ENCODE data around the gene GPR155.
A peak's percentile ranks its signal among the peaks of the same experiment; 100 is the strongest.

Gene GPR155

GRCh38 chr2:174511580-174512260 is 24.9 kb upstream of the GPR155 start:
- no peak overlapping the region for H3K4me2 ChIP-seq (ENCODE audit: low read length, poor library complexity, severe bottlenecking)
- H3K14ac ChIP-seq (ENCODE audit: low read length in 2 of 2): no peak overlapping the region
- H2BK120ac ChIP-seq (ENCODE audit: low read depth, low read length): no peak overlapping the region
- H3K27ac ChIP-seq (ENCODE audit: low read length, poor library complexity, severe bottlenecking): no peak overlapping the region
- peaks cover 29% of the 10 kb centered on the region for H3K9me3 ChIP-seq (ENCODE audit: control insufficient read depth, low read length)
- no peak for DNase-seq
- no peaks in the 10 kb centered on the region for H3K79me1 ChIP-seq (replicated peaks; ENCODE audit: low read length, poor library complexity, severe bottlenecking)
- no peak overlapping the region for H2BK15ac ChIP-seq (ENCODE audit: low read depth, poor library complexity, severe bottlenecking)
- H2AFZ ChIP-seq (ENCODE audit: low read depth, low read length): no peak overlapping the region
- H3K9ac ChIP-seq (ENCODE audit: low read length): no peak overlapping the region
- no peaks in the 10 kb centered on the region for H3K27me3 ChIP-seq (ENCODE audit: control insufficient read depth in 1 of 2, insufficient read depth in 1 of 2, low read length in 2 of 2)
- no peaks in the 10 kb centered on the region for H3K4me1 ChIP-seq (ENCODE audit: control insufficient read depth, insufficient read depth, low read depth, low read length)
- H3K36me3 ChIP-seq (ENCODE audit: control insufficient read depth in 1 of 2, insufficient read depth in 2 of 2, low read depth in 1 of 2, low read length in 2 of 2): no peaks in the 10 kb centered on the region
- no peak overlapping the region for H3K4me3 ChIP-seq (ENCODE audit: insufficient read depth in 1 of 2, low read depth in 1 of 2, low read length in 2 of 2)
- H2BK12ac ChIP-seq (ENCODE audit: low read length in 2 of 2): no peak overlapping the region
- H3K4ac ChIP-seq (ENCODE audit: low read depth in 1 of 2, low read length in 2 of 2): no peak overlapping the region
- H4K8ac ChIP-seq (ENCODE audit: low read length): no peak overlapping the region
- H3K18ac ChIP-seq (ENCODE audit: low read depth in 1 of 2, low read length in 2 of 2): no peak overlapping the region
- H4K91ac ChIP-seq (ENCODE audit: low read length): no peak overlapping the region
- no peak overlapping the region for H2BK5ac ChIP-seq (ENCODE audit: low read depth, low read length, poor library complexity, severe bottlenecking)
- H3K23ac ChIP-seq (ENCODE audit: low read length in 2 of 2): no peak overlapping the region
- WGBS: 70% methylated on average over 2 of the region's 5 CpGs
- H2AK5ac ChIP-seq (ENCODE audit: low read length, severe bottlenecking): no peak overlapping the region

- H2BK12ac ChIP-seq (ENCODE audit: low read length in 2 of 2): no peak overlapping the region
- no peak overlapping the region for H4K8ac ChIP-seq (ENCODE audit: low read length)
- WGBS: 20% methylated on average over 2 of the region's 2 CpGs
- no peak overlapping the region for H3K4me3 ChIP-seq (ENCODE audit: insufficient read depth in 1 of 2, low read depth in 1 of 2, low read length in 2 of 2)
- H2AFZ ChIP-seq (ENCODE audit: low read depth, low read length): no peak overlapping the region
- no peak overlapping the region for H3K23ac ChIP-seq (ENCODE audit: low read length in 2 of 2)
- no peak overlapping the region for H3K4ac ChIP-seq (ENCODE audit: low read depth in 1 of 2, low read length in 2 of 2)
- no peaks in the 10 kb centered on the region for H3K79me1 ChIP-seq (replicated peaks; ENCODE audit: low read length, poor library complexity, severe bottlenecking)
- no peak overlapping the region for H4K91ac ChIP-seq (ENCODE audit: low read length)
- no peak overlapping the region for H3K14ac ChIP-seq (ENCODE audit: low read length in 2 of 2)
- no peaks in the 10 kb centered on the region for H3K4me1 ChIP-seq (ENCODE audit: control insufficient read depth, insufficient read depth, low read depth, low read length)
- H3K4me2 ChIP-seq (ENCODE audit: low read length, poor library complexity, severe bottlenecking): no peak overlapping the region
- H2BK15ac ChIP-seq (ENCODE audit: low read depth, poor library complexity, severe bottlenecking): no peak overlapping the region
- H2AK5ac ChIP-seq (ENCODE audit: low read length, severe bottlenecking): no peak overlapping the region
- peaks cover 29% of the 10 kb centered on the region for H3K9me3 ChIP-seq (ENCODE audit: control insufficient read depth, low read length)
- no peaks in the 10 kb centered on the region for H3K27me3 ChIP-seq (ENCODE audit: control insufficient read depth in 1 of 2, insufficient read depth in 1 of 2, low read length in 2 of 2)
- H3K18ac ChIP-seq (ENCODE audit: low read depth in 1 of 2, low read length in 2 of 2): no peak overlapping the region
- H2BK5ac ChIP-seq (ENCODE audit: low read depth, low read length, poor library complexity, severe bottlenecking): no peak overlapping the region
- no peak overlapping the region for H3K27ac ChIP-seq (ENCODE audit: low read length, poor library complexity, severe bottlenecking)
- no peak overlapping the region for H3K9ac ChIP-seq (ENCODE audit: low read length)
- DNase-seq: peak; percentile 17
- H3K36me3 ChIP-seq (ENCODE audit: control insufficient read depth in 1 of 2, insufficient read depth in 2 of 2, low read depth in 1 of 2, low read length in 2 of 2): no peaks in the 10 kb centered on the region
- no peak overlapping the region for H2BK120ac ChIP-seq (ENCODE audit: low read depth, low read length)
Measured at GRCh38 chr2:174510583-174511189, 23.9 kb upstream of the GPR155 start.

- Histone ChIP-seq H2BK12ac (ENCODE audit: low read length in 2 of 2) (no peak overlapping the region), H3K4me2 (ENCODE audit: low read length, poor library complexity, severe bottlenecking) (no peak overlapping the region), H3K18ac (ENCODE audit: low read depth in 1 of 2, low read length in 2 of 2) (no peak overlapping the region), H3K4me1 (ENCODE audit: control insufficient read depth, insufficient read depth, low read depth, low read length) (no peaks in the 10 kb centered on the region), H4K8ac (ENCODE audit: low read length) (no peak overlapping the region), H2AFZ (ENCODE audit: low read depth, low read length) (no peak overlapping the region), H3K4ac (ENCODE audit: low read depth in 1 of 2, low read length in 2 of 2) (no peak overlapping the region), H3K4me3 (ENCODE audit: insufficient read depth in 1 of 2, low read depth in 1 of 2, low read length in 2 of 2) (no peak overlapping the region), H2AK5ac (ENCODE audit: low read length, severe bottlenecking) (no peak overlapping the region), H2BK15ac (ENCODE audit: low read depth, poor library complexity, severe bottlenecking) (no peak overlapping the region), H3K79me1 (replicated peaks; ENCODE audit: low read length, poor library complexity, severe bottlenecking) (no peaks in the 10 kb centered on the region), H3K36me3 (ENCODE audit: control insufficient read depth in 1 of 2, insufficient read depth in 2 of 2, low read depth in 1 of 2, low read length in 2 of 2) (no peaks in the 10 kb centered on the region), H2BK120ac (ENCODE audit: low read depth, low read length) (no peak overlapping the region), H3K9me3 (ENCODE audit: control insufficient read depth, low read length) (peaks cover 5% of the 10 kb centered on the region), H3K27me3 (ENCODE audit: control insufficient read depth in 1 of 2, insufficient read depth in 1 of 2, low read length in 2 of 2) (peaks cover 4 to 5% of the 10 kb centered on the region in 2 experiments), H3K14ac (ENCODE audit: low read length in 2 of 2) (no peak overlapping the region), H3K23ac (ENCODE audit: low read length in 2 of 2) (no peak overlapping the region), H2BK5ac (ENCODE audit: low read depth, low read length, poor library complexity, severe bottlenecking) (no peak overlapping the region), H3K27ac (ENCODE audit: low read length, poor library complexity, severe bottlenecking) (no peak overlapping the region), H4K91ac (ENCODE audit: low read length) (no peak overlapping the region), H3K9ac (ENCODE audit: low read length) (no peak overlapping the region)
- 78% methylated on average over 2 of the region's 3 CpGs for WGBS
- no peak for DNase-seq
Measured at GRCh38 chr2:174503161-174503809, 16.5 kb upstream of the GPR155 start.

- Histone ChIP-seq H2AK5ac (ENCODE audit: low read length, severe bottlenecking) (no peak overlapping the region), H4K91ac (ENCODE audit: low read length) (no peak overlapping the region), H3K23ac (ENCODE audit: low read length in 2 of 2) (no peak overlapping the region), H3K18ac (ENCODE audit: low read depth in 1 of 2, low read length in 2 of 2) (no peak overlapping the region), H2AFZ (ENCODE audit: low read depth, low read length) (no peak overlapping the region), H4K8ac (ENCODE audit: low read length) (no peak overlapping the region), H3K36me3 (ENCODE audit: control insufficient read depth in 1 of 2, insufficient read depth in 2 of 2, low read depth in 1 of 2, low read length in 2 of 2) (no peaks in the 10 kb centered on the region), H3K4me3 (ENCODE audit: insufficient read depth in 1 of 2, low read depth in 1 of 2, low read length in 2 of 2) (no peak overlapping the region), H2BK12ac (ENCODE audit: low read length in 2 of 2) (no peak overlapping the region), H2BK15ac (ENCODE audit: low read depth, poor library complexity, severe bottlenecking) (peak overlapping the region; percentile 20), H3K27ac (ENCODE audit: low read length, poor library complexity, severe bottlenecking) (no peak overlapping the region), H3K79me1 (replicated peaks; ENCODE audit: low read length, poor library complexity, severe bottlenecking) (no peaks in the 10 kb centered on the region), H3K4me2 (ENCODE audit: low read length, poor library complexity, severe bottlenecking) (no peak overlapping the region), H2BK120ac (ENCODE audit: low read depth, low read length) (no peak overlapping the region), H3K27me3 (ENCODE audit: control insufficient read depth in 1 of 2, insufficient read depth in 1 of 2, low read length in 2 of 2) (peaks cover 4 to 5% of the 10 kb centered on the region in 2 experiments), H3K9me3 (ENCODE audit: control insufficient read depth, low read length) (no peaks in the 10 kb centered on the region), H3K14ac (ENCODE audit: low read length in 2 of 2) (no peak overlapping the region), H3K4me1 (ENCODE audit: control insufficient read depth, insufficient read depth, low read depth, low read length) (no peaks in the 10 kb centered on the region), H3K4ac (ENCODE audit: low read depth in 1 of 2, low read length in 2 of 2) (no peak overlapping the region), H2BK5ac (ENCODE audit: low read depth, low read length, poor library complexity, severe bottlenecking) (no peak overlapping the region), H3K9ac (ENCODE audit: low read length) (no peak overlapping the region)
- DNase-seq: no peak
- WGBS: 84% methylated on average over 5 of the region's 5 CpGs
Measured at GRCh38 chr2:174499371-174499770, 12.5 kb upstream of the GPR155 start.
